GM19452 (cell line): ENCODE measurements around the gene VDAC2.

Experiments used
- ATAC-seq: cut with Tn5 transposase; IDR thresholded peaks from one replicate; pipeline ENCODE4 v1.9.1; 2021; ENCODE audit not compliant: unreplicated experiment

The VDAC2 gene

GRCh38 chr10:75246506-75246905, 35.9 kb downstream of the VDAC2 start:
- ATAC-seq, result no peak

- ATAC-seq, result no peak
Observed at GRCh38 chr10:75247797-75248196, 37.2 kb downstream of the VDAC2 start.

GRCh38 chr10:75250934-75251333, 40.3 kb downstream of the VDAC2 start:
- no peak for ATAC-seq

DNA sequence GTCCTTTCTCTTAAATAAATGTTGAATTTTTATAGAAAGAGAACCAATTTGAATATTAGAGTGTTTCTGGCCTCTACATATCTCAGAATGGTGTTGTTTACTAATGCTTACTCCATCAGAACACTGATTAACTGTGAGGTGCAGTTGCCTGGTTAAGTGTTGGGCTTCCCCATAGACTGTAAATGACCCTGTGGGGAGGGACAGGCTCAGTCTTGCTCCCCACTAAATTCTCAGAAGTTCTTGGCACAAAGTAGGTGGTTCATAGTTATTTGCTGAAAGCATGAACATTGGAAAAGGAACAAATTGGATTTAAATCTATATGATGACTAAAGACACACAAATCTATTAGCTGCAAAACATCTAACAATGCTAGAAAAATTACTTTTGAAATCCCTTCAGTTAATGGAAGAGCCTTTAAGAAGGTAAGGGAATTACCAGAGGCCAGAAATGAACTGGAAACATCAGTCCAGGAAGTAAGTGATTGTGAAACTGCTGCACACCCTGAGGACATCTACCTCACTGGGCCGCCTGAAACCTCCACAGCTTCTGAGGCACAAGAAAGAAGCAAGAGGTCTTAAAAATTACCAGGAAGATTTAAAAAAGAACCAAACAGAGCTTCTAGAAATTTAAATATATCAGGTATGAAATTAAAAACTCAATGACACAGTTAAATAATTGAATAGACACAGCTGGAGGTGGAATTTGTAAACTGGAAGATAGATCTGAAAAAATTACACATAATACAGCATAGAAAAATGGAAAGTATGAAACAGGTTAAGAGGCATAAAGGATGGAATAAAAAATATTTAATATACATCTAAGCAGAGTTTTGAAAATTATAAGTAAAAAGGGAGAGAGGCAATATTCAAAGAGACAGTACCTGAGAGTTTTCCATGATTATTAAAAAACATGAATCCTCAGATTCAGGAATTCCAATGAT, 43.0 kb downstream of the VDAC2 start:
- ATAC-seq, result no peak

DNA sequence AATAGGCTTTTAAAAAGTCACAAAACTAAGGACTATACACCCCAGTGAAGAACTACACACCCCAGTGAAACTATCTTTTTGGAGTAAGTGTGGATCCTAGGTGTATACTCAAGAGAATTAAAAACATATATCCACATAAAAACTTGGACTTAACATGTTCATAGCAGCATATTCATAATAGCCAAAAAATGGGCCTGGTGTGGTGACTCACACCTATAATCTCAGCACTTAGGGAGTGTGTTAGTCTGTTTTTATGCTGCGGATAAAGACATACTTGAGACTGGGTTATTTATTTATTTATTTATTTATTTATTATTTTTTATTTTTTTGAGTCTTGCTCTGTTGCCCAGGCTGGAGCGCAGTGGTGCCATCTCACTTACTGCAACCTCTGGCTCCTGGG, 44.1 kb downstream of the VDAC2 start:
- ATAC-seq, result no peak

GRCh38 chr10:75260990-75261389, 50.4 kb downstream of the VDAC2 start:
- ATAC-seq, result no peak

DNA sequence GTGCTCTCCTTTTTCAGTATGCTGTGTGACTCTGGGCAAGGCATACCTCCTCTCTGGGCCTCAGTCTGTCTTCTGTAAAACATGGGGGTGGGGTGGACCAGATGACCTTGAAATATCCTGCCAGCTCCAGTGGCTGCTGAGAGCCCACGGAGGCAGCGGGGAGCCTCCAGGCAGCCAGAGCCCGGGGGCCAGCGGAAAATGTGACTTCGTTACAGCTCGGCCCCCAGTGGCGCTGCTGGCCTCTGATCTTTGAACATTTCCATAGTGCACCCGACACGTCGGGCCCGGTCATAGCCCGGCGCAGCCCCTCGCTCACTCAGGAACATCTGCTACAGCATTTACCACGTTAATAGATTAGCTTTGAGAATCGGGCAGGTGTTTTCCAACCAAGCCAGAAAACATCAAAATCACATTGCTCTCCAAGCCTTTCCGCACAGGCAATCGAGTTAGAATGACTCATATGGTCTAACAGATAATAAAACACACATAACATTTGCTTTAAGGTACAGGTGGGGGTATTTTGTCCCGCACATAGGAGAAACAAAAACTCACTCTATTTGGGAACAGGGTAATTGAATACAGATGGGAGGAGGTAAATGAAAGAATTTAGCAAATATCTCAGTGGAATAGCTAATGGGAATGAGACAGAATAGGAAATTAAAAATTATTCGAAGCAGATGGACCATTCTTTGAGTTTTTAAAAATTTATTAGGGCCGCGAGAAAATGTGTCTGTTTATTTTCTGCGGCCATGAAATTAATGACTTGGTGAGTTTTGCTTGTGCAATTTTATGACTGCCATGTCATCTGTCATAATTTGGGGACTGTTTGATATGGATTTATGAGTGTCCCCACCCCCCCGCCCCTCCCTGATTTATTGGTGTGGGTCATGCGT, 51.5 kb downstream of the VDAC2 start:
- no peak for ATAC-seq

DNA sequence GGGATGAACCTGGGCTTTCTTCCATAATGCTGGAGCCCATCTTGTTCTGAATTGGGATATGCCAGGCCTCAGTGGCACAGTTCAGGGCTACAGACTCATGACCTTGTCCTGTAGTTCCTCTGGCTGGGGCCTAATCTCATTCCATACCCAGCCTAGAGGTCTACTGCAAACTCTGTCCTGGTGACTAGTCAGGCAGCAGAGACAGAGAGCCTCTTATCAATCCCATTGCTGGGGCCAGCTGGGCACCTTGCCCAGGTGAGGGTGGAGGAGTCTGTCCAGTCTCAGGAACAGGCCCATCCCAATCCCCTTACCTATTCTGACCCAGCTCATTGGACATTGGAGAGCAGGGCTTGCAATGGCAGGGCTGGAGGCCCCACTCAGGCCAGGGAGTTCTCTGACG, 53.2 kb downstream of the VDAC2 start:
- ATAC-seq, result no peak

GRCh38 chr10:75265856-75266255, 55.3 kb downstream of the VDAC2 start:
- ATAC-seq, result no peak

DNA sequence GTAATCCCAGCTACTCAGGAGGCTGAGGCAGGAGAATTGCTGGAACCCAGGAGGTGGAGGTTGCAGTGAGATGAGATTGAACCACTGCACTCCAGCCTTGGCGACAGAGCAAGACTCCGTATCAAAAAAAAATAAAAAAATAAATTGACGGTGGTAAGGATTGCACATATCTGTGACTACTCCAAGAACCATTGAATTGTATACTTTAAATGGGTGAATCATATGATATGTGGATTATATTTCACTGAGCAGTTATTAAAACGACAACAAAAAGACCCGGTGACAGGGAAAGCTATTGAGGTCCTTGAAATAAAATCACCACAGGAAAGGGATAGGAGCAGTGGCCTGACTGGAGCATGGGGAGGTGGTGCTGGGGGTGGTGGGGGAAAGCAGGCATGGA, 56.3 kb downstream of the VDAC2 start:
- no peak for ATAC-seq

DNA sequence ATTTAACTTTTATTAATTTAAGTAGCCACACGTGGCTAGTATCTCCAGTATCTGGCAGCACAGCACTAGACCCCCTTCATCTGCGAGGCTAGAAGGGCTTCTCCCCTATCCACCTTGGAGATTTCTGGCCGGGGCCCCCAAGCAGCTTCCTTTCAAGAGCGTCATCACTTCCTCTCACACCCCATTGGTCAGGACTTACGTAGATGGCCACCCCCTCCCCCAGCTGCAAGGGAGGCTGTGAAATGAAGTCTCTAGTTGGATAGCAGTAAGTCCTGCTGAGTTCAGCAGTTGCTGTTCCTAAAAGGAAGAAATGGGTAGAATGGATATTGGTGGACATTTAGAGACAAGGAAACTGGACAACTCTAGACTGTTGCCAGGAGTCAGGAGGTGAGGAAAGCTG, 59.0 kb downstream of the VDAC2 start:
- no peak for ATAC-seq

DNA sequence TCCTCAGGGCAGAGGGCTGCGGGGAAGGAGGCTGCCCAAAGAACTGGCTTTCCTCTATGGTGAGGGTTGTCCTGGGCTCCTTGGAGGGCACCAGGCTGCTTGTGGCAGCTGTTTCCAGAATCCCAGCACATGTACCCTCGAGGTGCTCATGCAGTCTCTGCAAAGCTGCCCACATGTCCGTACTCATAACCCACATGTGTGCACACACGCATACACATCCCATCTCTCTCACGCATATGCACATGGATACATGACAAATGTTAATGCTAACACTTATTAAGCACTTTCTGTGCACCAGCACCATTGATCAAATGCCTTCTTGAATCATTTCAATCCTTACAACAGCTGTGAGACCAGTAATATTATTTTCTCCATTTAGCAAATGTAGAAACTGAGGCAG, 61.5 kb downstream of the VDAC2 start:
- ATAC-seq, result no peak

DNA sequence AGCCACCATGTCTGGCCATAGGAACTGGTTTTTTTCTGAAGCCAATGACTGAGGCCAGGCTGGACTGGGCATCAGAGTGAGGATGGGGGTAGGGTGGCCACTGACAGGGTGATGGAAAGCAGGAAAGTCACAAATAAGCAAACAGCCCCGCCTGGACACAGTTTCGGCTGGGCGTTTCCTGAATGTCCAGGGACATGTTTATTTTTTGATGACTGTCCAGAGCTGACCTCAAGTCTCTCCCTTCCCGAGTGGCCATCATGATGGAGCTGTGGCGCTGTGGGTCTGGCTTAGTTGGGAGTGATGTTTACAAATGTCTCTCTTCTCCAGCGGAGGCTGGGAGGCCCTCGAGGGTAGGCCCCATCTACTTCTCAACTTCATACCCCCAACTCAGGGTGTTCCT, 62.3 kb downstream of the VDAC2 start:
- ATAC-seq, result no peak

- ATAC-seq, result no peak
Observed at GRCh38 chr10:75276069-75276872, 65.7 kb downstream of the VDAC2 start.

DNA sequence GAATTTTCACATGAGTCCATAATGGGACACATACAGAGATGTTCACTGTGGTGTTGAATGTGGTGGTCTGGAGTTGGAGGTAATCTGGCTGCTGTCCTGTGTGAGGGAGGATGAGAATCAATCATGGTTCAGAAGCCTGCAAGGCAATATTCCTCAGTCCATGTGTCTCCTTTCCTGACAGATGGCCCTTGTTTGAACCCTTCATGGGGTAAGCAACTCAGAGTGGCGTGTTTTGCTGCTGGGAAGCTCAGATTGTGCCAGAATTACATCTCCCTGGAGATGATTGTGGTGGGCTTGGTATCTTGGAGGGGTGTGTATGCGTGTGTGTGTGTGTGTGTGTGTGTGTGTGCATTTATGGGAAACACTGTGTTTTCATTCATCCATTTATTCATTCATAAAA, 69.6 kb downstream of the VDAC2 start:
- ATAC-seq, result no peak
